Gastroesophageal sphincter (tissue), 3 donors: Measurements from ENCODE around the gene KIRREL3.

Experiments
- CTCF ChIP-seq, 4 experiments: fragments of 200-600 bp in 2 of 4; fragments of 450-650 bp in 2 of 4; sonication (generic) in 1 of 4; IDR thresholded peaks; one replicate each; pipeline ENCODE4 v1.5.1; 2017 to 2019; ENCODE audit warnings: antibody characterized with exemption in 4 of 4, mild to moderate bottlenecking in 2 of 4, moderate library complexity in 2 of 4
- EP300 ChIP-seq: sonication (generic); formaldehyde crosslinking; IDR thresholded peaks from one replicate; pipeline ENCODE4 v1.6.1; 2017; ENCODE audit warnings: antibody characterized with exemption, mild to moderate bottlenecking
- POLR2A ChIP-seq, 2 donors: fragments of 450-650 bp; IDR thresholded peaks; one replicate each; pipeline ENCODE4 v1.6.1; 2017; ENCODE audit warnings: antibody characterized with exemption in 2 of 2, mild to moderate bottlenecking in 2 of 2, moderate library complexity in 1 of 2

DNA sequence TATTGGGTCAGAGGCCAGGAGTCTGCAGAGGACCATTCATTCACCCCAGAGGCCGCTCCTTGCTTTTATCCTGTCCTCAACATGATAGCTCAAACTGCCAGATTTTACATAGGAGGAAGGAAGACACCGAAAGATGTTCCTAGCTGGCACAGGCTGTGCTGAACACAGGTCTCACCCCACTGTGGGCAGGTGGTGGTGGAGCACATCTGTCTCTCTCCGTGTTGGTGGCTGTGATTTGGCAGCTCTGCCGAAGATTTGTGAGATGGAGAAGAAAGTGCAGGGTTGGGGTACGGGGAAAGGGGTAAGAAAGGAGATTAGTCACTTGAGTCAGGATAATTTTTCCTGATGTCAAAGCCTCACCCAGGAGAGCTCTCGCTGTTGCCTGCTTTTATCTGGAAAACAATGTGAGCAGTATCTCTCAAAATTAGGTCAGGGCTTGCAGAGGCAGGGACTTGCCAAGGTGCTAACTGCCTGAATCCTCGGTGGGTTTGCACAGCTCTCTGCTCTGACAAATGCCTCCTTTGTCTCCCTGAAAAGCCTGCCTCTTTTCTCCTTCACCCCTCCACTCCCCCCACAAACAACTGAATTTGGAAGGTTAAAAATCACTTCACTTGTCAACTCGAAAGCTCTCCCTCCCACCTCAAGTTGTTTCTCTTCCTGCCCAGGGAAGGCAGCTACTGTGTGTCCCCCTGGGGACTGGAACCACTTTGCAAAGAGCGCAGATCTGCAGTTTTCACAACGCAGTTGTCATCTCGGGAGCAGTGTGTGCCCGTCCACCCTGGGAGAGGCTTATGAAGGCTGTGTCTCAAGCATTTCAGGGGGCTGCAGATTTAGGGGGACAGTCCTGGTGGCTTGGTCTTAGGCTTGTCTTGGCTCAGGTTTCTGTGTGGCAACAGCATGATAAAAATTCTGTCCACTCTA lies 345.4 kb downstream of the KIRREL3 start:
- TF ChIP-seq POLR2A (IDR thresholded peaks at IDR 0.05) (no peak), EP300 (no peak), CTCF (IDR thresholded peaks at IDR 0.05) (no peak)
